Right forelimb (tissue), 1 donor: Measurements from ENCODE around the gene EGLN1.
"Not testable (repeated sequence)": the region's sequence is repeated elsewhere in the genome, so short reads cannot be mapped to it uniquely, and the experiment has no call there.

ENCODE experiments used
- DNase-seq: peaks from one replicate; pipeline ENCODE4 v3.0.0-alpha.2; 2018

EGLN1 gene

GRCh38 chr1:231421971-231422797 is at the start of gene EGLN1:
Gene EGLN1, minus strand, starts transcription at chr1:231422287. Its CDS starts 399 bp downstream, at chr1:231421888.
- peak; percentile 92 for DNase-seq

- DNase-seq: not testable (repeated sequence)
Observed at GRCh38 chr1:231471500-231471899, 49.4 kb upstream of the EGLN1 start.

GRCh38 chr1:231471027-231471426 is 48.9 kb upstream of the EGLN1 start:
- not testable (repeated sequence) for DNase-seq

GRCh38 chr1:231467986-231468385 is 45.9 kb upstream of the EGLN1 start:
- no peak for DNase-seq

GRCh38 chr1:231465051-231465450 is 43.0 kb upstream of the EGLN1 start:
- no peak for DNase-seq

GRCh38 chr1:231463541-231463940 is 41.5 kb upstream of the EGLN1 start:
- no peak for DNase-seq

- no peak for DNase-seq
Observed at GRCh38 chr1:231460614-231461013, 38.5 kb upstream of the EGLN1 start.

GRCh38 chr1:231459438-231459837 is 37.4 kb upstream of the EGLN1 start:
- not testable (repeated sequence) for DNase-seq

GRCh38 chr1:231457956-231458355 is 35.9 kb upstream of the EGLN1 start:
- DNase-seq: not testable (repeated sequence)

GRCh38 chr1:231454133-231454532 is 32.0 kb upstream of the EGLN1 start:
- not testable (repeated sequence) for DNase-seq

GRCh38 chr1:231446138-231446537 is 24.1 kb upstream of the EGLN1 start:
- no peak for DNase-seq

GRCh38 chr1:231444059-231444458 is 22.0 kb upstream of the EGLN1 start:
- DNase-seq: no peak

- no peak for DNase-seq
Observed at GRCh38 chr1:231443363-231443762, 21.3 kb upstream of the EGLN1 start.

- DNase-seq: no peak
Observed at GRCh38 chr1:231442735-231443134, 20.6 kb upstream of the EGLN1 start.

- DNase-seq: no peak
Observed at GRCh38 chr1:231432996-231433395, 10.9 kb upstream of the EGLN1 start.

GRCh38 chr1:231431665-231432415 is 9.8 kb upstream of the EGLN1 start:
- no peak for DNase-seq

GRCh38 chr1:231430678-231431352 is 8.7 kb upstream of the EGLN1 start:
- not testable (repeated sequence) for DNase-seq

GRCh38 chr1:231428377-231428776 is 6.3 kb upstream of the EGLN1 start:
- no peak for DNase-seq

- DNase-seq: no peak
Observed at GRCh38 chr1:231424950-231425805, 3.1 kb upstream of the EGLN1 start.

GRCh38 chr1:231423648-231424047 is 1.6 kb upstream of the EGLN1 start:
- no peak for DNase-seq

- DNase-seq: no peak
Observed at GRCh38 chr1:231422798-231423309, 767 bp upstream of the EGLN1 start.

GRCh38 chr1:231421546-231421970 is 529 bp downstream of the EGLN1 start:
- peak; percentile 73 for DNase-seq
